SIG-M5 treated with dmso at 0.1 percent for 504 hours (cell line): ENCODE measurements around the gene SLC34A1.

Source experiments
- DNase-seq: peaks from one replicate; lab custom pipeline; 2025; ENCODE audit not compliant: unreplicated experiment; lab: John Stamatoyannopoulos, UW

Gene SLC34A1

GRCh38 chr5:177444106-177445051, 60.1 kb downstream of the SLC34A1 start:
- DNase-seq: no peak

- DNase-seq: peak; percentile 59
Measured at GRCh38 chr5:177445052-177445916, 61.0 kb downstream of the SLC34A1 start.

DNA sequence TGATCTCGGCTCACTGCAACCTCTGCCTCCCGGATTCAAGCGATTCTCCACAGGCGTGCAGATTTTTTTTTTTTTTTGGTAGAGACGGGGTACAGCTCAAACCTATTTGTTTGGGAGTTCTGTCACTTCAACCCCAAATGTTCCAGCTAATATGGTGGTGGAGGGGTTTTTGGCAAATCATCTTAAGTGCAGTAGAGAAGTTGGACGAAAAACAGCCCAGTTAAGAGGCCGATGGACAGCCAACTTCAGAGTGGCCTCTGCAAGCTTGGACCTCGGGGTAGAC, 61.6 kb downstream of the SLC34A1 start:
- no peak for DNase-seq

- peak; percentile 70 for DNase-seq
Measured at GRCh38 chr5:177446200-177447065, 62.2 kb downstream of the SLC34A1 start, which contains the start of gene PRR7. PRR7 (plus strand) TSS chr5:177446814; CDS start chr5:177455068, 8,254 bp downstream.

- DNase-seq: peak; percentile 60
Measured at GRCh38 chr5:177447066-177447610, 62.9 kb downstream of the SLC34A1 start.

- peak; percentile 30 for DNase-seq
Measured at GRCh38 chr5:177447611-177448243, 63.5 kb downstream of the SLC34A1 start.
